HepG2 (cell line): ENCODE data around the gene YIF1A. TPM values are rescaled to one million over a fixed set of nuclear protein-coding genes. Genes with fewer than 3 reads are reported as not detected.

Experiments
- ATAC-seq: fragments of 200-7000 bp; cut with Tn5 transposase; 3 replicates; pipeline ENCODE4 v1.9.1; 2020; ENCODE audit warnings: mild to moderate bottlenecking, moderate library complexity
- BruUV-seq: library from RNA; stranded (reverse); fragments of 400-500 nt; replicated peaks from 2 replicates; lab custom pipeline; 2021; lab: Mats Ljungman, UMichigan
- CTCF ChIA-PET: fragments of 300-600 bp; formaldehyde crosslinking; extraction: SDS; loops from one replicate; lab custom pipeline; 2021; ENCODE audit warnings: low total read pairs, inconsistent platforms, low intra/inter-chr PET ratio; lab: Yijun Ruan, JAX
- POLR2A ChIA-PET: fragments of 350-600 bp; sonication (Branson Sonifier 250); formaldehyde crosslinking; loops from one replicate; lab custom pipeline; 2020; ENCODE audit warnings: antibody characterized with exemption, inconsistent platforms; lab: Yijun Ruan, JAX
- DNase-seq: peaks from one replicate; pipeline ENCODE4 v3.0.0-alpha.2; 2015; ENCODE audit warnings: low spot score
- FAIRE-seq: peaks from 3 replicates; lab custom pipeline; 2011; peaks lifted over from hg19 to GRCh38; lab: Jason Lieb, UNC
- H2AFZ ChIP-seq: one replicate; pipeline ENCODE4 v1.6.1; 2011; ENCODE audit warnings: low read length, inconsistent platforms
- H3K27ac ChIP-seq: fragments of 300-600 bp; 3 replicates; pipeline ENCODE4 v1.8.0; 2011; ENCODE audit warnings: mixed run types, mild to moderate bottlenecking, mixed read lengths, low read length, inconsistent platforms; ENCODE audit not compliant: insufficient read depth; ENCODE audit errors: extremely low read length
- H3K27me3 ChIP-seq, 2 experiments: fragments of 200-600 bp in 1 of 2; 2 replicates in 1 of 2; 3 replicates in 1 of 2; pipeline versions ENCODE4 v1.6.0 to v1.8.0; 2011; ENCODE audit warnings: low read length in 2 of 2, mild to moderate bottlenecking in 2 of 2, moderate library complexity in 2 of 2, inconsistent platforms in 1 of 2; ENCODE audit not compliant: insufficient read depth in 2 of 2, control insufficient read depth in 1 of 2
- H3K36me3 ChIP-seq, 2 experiments: fragments of 200-600 bp in 1 of 2; replicated peaks in 1 of 2; 2 replicates in 1 of 2; 3 replicates in 1 of 2; pipeline versions ENCODE4 v1.5.1 to v1.8.0; 2011; ENCODE audit warnings: low read length in 2 of 2, inconsistent platforms in 1 of 2; ENCODE audit not compliant: insufficient read depth in 2 of 2, control insufficient read depth in 1 of 2
- H3K4me1 ChIP-seq: 2 replicates; pipeline ENCODE4 v1.5.1; 2012; ENCODE audit warnings: low read length, inconsistent platforms; ENCODE audit not compliant: insufficient read depth
- H3K4me2 ChIP-seq: 2 replicates; pipeline ENCODE4 v1.6.0; 2011; ENCODE audit warnings: low read depth, low read length, inconsistent platforms
- H3K4me3 ChIP-seq, 3 experiments: fragments of 200-600 bp in 1 of 3; sonication (generic), shearing (Covaris generic) in 1 of 3; replicated peaks in 1 of 3; 2 replicates each; pipeline ENCODE4 v1.5.1; 2011 to 2016; ENCODE audit warnings: low read length in 3 of 3, inconsistent platforms in 2 of 3, low read depth in 2 of 3, mild to moderate bottlenecking in 2 of 3, control low read depth in 1 of 3, mixed read lengths in 1 of 3; ENCODE audit not compliant: insufficient read depth in 1 of 3
- H3K79me2 ChIP-seq: one replicate; pipeline ENCODE4 v1.6.1; 2011; ENCODE audit warnings: low read length, inconsistent platforms; ENCODE audit not compliant: insufficient read depth
- H3K9ac ChIP-seq: 2 replicates; pipeline ENCODE4 v1.6.0; 2011; ENCODE audit warnings: mild to moderate bottlenecking, low read depth, low read length, inconsistent platforms; ENCODE audit not compliant: insufficient read depth
- H3K9me3 ChIP-seq: 2 replicates; pipeline ENCODE4 v1.5.1; 2012; ENCODE audit warnings: mild to moderate bottlenecking, low read length
- H4K20me1 ChIP-seq: 2 replicates; pipeline ENCODE4 v1.6.0; 2011; ENCODE audit warnings: inconsistent platforms, mild to moderate bottlenecking, low read length, moderate library complexity; ENCODE audit not compliant: insufficient read depth
- ATF6 ChIP-seq: sonication (generic); formaldehyde crosslinking; conservative IDR thresholded peaks from 2 replicates; pipeline ENCODE4 v1.4.0; 2020; ENCODE audit warnings: missing genetic modification reagents
- HES4 ChIP-seq: sonication (generic); formaldehyde crosslinking; IDR thresholded peaks from 2 replicates; pipeline ENCODE4 v1.9.0; 2021; ENCODE audit warnings: mild to moderate bottlenecking, missing genetic modification reagents, borderline replicate concordance
- KDM3A ChIP-seq: IDR thresholded peaks from 2 replicates; pipeline ENCODE4 v1.6.1; 2018; ENCODE audit warnings: low read depth, missing compliant biosample characterization
- MAFF ChIP-seq: IDR thresholded peaks from 2 replicates; pipeline ENCODE4 v1.6.1; 2011; ENCODE audit warnings: low read depth, low read length, improper control_type of control experiment
- MAFK ChIP-seq, 2 experiments: IDR thresholded peaks in 1 of 2; conservative IDR thresholded peaks in 1 of 2; 2 replicates each; pipeline ENCODE4 v1.6.1; 2011; ENCODE audit warnings: improper control_type of control experiment in 2 of 2, low read length in 2 of 2
- STAT6 ChIP-seq: sonication (generic); formaldehyde crosslinking; IDR thresholded peaks from 2 replicates; pipeline ENCODE4 v1.4.0; 2020; ENCODE audit warnings: missing genetic modification reagents, mild to moderate bottlenecking, borderline replicate concordance
- TFDP2 ChIP-seq: sonication (generic); formaldehyde crosslinking; IDR thresholded peaks from 2 replicates; pipeline ENCODE4 v1.4.0; 2020; ENCODE audit warnings: missing genetic modification reagents
- ZFP1 ChIP-seq: IDR thresholded peaks from 2 replicates; pipeline ENCODE4 v1.6.1; 2016
- ZNF275 ChIP-seq: sonication (generic); formaldehyde crosslinking; IDR thresholded peaks from 2 replicates; pipeline ENCODE4 v1.8.0; 2022; ENCODE audit warnings: missing genetic modification reagents, mild to moderate bottlenecking, inconsistent platforms, borderline replicate concordance
- ZNF563 ChIP-seq: sonication (generic); formaldehyde crosslinking; IDR thresholded peaks from 2 replicates; pipeline ENCODE4 v1.8.0; 2022; ENCODE audit warnings: mild to moderate bottlenecking, moderate library complexity, missing genetic modification reagents
- ZNF772 ChIP-seq: sonication (generic); formaldehyde crosslinking; IDR thresholded peaks from 2 replicates; pipeline ENCODE4 v1.5.0; 2020; ENCODE audit warnings: mild to moderate bottlenecking, missing genetic modification reagents
- WGBS: methylation state at CpG from one replicate; pipeline ENCODE4 v1.1.6; 2017; ENCODE audit warnings: low lambda C conversion rate; 5-methylcytosine and 5-hydroxymethylcytosine counted together
- in situ Hi-C: cut with HindIII; loops from 2 replicates; pipeline ENCODE4 v1.10.0; 2017; ENCODE audit warnings: low pct_unique_long_range_greater_than_20kb; ENCODE audit not compliant: extremely low pct_ligation_motif_present
- intact Hi-C: fragments of 100-400 bp; cut with micrococcal nuclease; formaldehyde crosslinking; loops from one replicate; pipeline ENCODE4 v1.10.0; 2022; ENCODE audit not compliant: unreplicated experiment
- polyA plus RNA-seq, 8 experiments: library from polyadenylated mRNA; depleted of rRNA in 3 of 8; stranded (reverse) in 7 of 8; unstranded in 1 of 8; fragments of >200 nt; fragmentation: Illumina TruSeq in 4 of 8; extraction: Trizol in 4 of 8; gene quantifications; 2 replicates each; pipeline versions ENCODE4 v1.2.1 to v1.2.3, GENCODE V29; 2011 to 2016; ENCODE audit warnings: low read depth in 4 of 8, missing spikeins in 1 of 8, mixed read lengths in 1 of 8; ENCODE audit not compliant: insufficient read depth in 1 of 8
- total RNA-seq, 5 experiments: library from RNA; depleted of rRNA; stranded (reverse); fragments of >200 nt; fragmentation: Illumina TruSeq; extraction: Trizol; gene quantifications; 2 replicates each; pipeline ENCODE4 v1.2.3, GENCODE V29; 2016; ENCODE audit warnings: low read depth in 1 of 5

The YIF1A gene
- total and polyA plus RNA-seq, 2 of the 13 experiments (the other 11 are each of a cell fraction or from before 2014, with no cell fraction given): 133 to 145 TPM

GRCh38 chr11:66309475-66309874, 20.5 kb upstream of the YIF1A start:
- Histone ChIP-seq H3K79me2 (no peaks in the 10 kb centered on the region), H3K27ac (no peak overlapping the region), H3K9me3 (no peaks in the 10 kb centered on the region), H3K4me1 (peaks cover 34% of the 10 kb centered on the region), H3K4me3 (no peak overlapping the region), H2AFZ (no peak overlapping the region), H4K20me1 (no peaks in the 10 kb centered on the region), H3K27me3 (peaks cover 1 to 9% of the 10 kb centered on the region in 2 experiments; a peak in 1 of 5 replicates), H3K36me3 (no peaks in the 10 kb centered on the region), H3K9ac (no peak overlapping the region), H3K4me2 (no peak overlapping the region)
- in situ Hi-C loops (no loop called here), intact Hi-C loops (no loop called here)
- ChIA-PET POLR2A (interaction anchor here (1.2 to 5.2 kb wide), 2 partner anchors 9 to 22 kb away, joined by 4 to 121 read pairs; partner anchors contain the start of gene YIF1A), CTCF (interaction anchor here (0.8 kb wide), 1 partner anchor 21 kb away, joined by 3 read pairs; the partner anchor contains the start of gene YIF1A)
- WGBS: 18% methylated on average over 3 of the region's 3 CpGs
- FAIRE-seq: no peak
- no peak for ATAC-seq
- TF ChIP-seq MAFF (peak; percentile 78), ZFP1 (CRISPR knock-in tag) (no peak), MAFK (conservative IDR thresholded peaks at IDR 0.05 in 1 of 2, IDR thresholded peaks at IDR 0.05 in 1 of 2; ENCODE audit: low read length in 2 of 2) (peak; percentile 70 to 87)
- no TSS peak for BruUV-seq
- no peak for DNase-seq

- FAIRE-seq (no peak), DNase-seq (no peak), ATAC-seq (no peak)
- Histone ChIP-seq H2AFZ (no peak overlapping the region), H3K9me3 (no peaks in the 10 kb centered on the region), H3K4me2 (no peak overlapping the region), H3K27ac (no peak overlapping the region), H3K36me3 (no peaks in the 10 kb centered on the region), H3K4me1 (no peaks in the 10 kb centered on the region), H4K20me1 (no peaks in the 10 kb centered on the region), H3K9ac (no peak overlapping the region), H3K79me2 (no peaks in the 10 kb centered on the region), H3K27me3 (peaks cover 1 to 11% of the 10 kb centered on the region in 2 experiments; a peak in 4 of 5 replicates), H3K4me3 (no peak overlapping the region)
- intact Hi-C loops (no loop called here), in situ Hi-C loops (no loop called here)
- no TSS peak for BruUV-seq
- ChIA-PET POLR2A (interaction anchor here (1.8 to 1.9 kb wide), 2 partner anchors 10 to 14 kb away, joined by 9 to 14 read pairs; partner anchors contain the start of gene YIF1A), CTCF (no interaction called here)
- WGBS: 44% methylated on average over 12 of the region's 12 CpGs
- TF ChIP-seq ATF6 (CRISPR knock-in tag): no peak
- TF ChIP-seq ZNF275 (CRISPR knock-in tag): no peak
- no peak for TF ChIP-seq KDM3A (CRISPR knock-in tag)
- TF ChIP-seq HES4: no peak
- TF ChIP-seq ZNF563: no peak
- TF ChIP-seq TFDP2 (CRISPR knock-in tag): no peak
- TF ChIP-seq STAT6 (CRISPR knock-in tag): no peak
- TF ChIP-seq ZNF772 (CRISPR knock-in tag): no peak
Measured at GRCh38 chr11:66302656-66303055, 13.7 kb upstream of the YIF1A start.
